Stimulated activated CD4-positive, alpha-beta T cell treated with anti-CD3 and anti-CD28 coated beads, Interleukin-15, amount 100 ng/mL, for 1 hour (primary cell): ENCODE data around the gene CYP21A2.
"Not testable (repeated sequence)": the region's sequence is repeated elsewhere in the genome, so short reads cannot be mapped to it uniquely, and the experiment has no call there.

Experiments used
- DNase-seq, 2 donors: peaks; one replicate each; pipeline ENCODE4 v3.0.0-alpha.2; 2020; ENCODE audit warnings: low read depth in 1 of 2, low spot score in 1 of 2

CYP21A2 gene

GRCh38 chr6:32029553-32029952, 8.7 kb upstream of the CYP21A2 start:
- DNase-seq = not testable (repeated sequence)

DNA sequence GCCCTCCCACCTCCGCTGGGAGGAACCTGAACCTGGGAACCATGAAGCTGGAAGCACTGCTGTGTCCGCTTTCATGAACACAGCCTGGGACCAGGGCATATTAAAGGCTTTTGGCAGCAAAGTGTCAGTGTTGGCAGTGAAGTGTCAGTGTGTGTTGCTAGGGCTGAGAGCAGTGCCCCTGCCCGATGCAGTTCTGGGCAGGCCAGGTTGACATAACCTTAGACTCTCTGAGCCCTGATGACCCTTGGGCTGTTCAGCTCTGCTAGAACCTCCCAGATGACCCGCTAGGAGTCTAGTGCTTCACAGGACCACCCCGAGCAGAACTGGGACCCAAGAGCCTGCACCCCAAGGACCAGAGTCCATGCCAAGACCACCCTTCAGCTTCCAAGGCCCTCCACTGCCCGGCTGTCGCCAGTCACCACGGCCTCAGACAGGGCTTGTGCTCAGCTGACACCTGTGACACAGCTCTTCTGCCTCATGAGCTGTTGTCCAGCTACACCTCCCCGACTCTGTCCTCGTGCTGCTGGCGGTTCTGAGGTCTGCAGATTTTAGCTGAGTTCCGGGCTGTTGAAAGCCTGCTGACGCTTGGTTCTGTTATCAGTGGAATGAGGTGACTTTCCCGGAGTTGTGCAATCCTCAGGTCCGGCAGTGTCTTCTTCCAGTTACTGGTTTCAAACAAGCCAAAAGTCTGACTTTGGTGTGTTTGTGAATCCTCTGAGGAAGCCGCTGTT, 2.8 kb upstream of the CYP21A2 start:
- DNase-seq = not testable (repeated sequence)

- DNase-seq = not testable (repeated sequence)
These were observed 1.1 kb upstream of the CYP21A2 start for GRCh38 chr6:32037136-32037535.

GRCh38 chr6:32038878-32039277, 663 bp downstream of the CYP21A2 start:
- not testable (repeated sequence) for DNase-seq

DNA sequence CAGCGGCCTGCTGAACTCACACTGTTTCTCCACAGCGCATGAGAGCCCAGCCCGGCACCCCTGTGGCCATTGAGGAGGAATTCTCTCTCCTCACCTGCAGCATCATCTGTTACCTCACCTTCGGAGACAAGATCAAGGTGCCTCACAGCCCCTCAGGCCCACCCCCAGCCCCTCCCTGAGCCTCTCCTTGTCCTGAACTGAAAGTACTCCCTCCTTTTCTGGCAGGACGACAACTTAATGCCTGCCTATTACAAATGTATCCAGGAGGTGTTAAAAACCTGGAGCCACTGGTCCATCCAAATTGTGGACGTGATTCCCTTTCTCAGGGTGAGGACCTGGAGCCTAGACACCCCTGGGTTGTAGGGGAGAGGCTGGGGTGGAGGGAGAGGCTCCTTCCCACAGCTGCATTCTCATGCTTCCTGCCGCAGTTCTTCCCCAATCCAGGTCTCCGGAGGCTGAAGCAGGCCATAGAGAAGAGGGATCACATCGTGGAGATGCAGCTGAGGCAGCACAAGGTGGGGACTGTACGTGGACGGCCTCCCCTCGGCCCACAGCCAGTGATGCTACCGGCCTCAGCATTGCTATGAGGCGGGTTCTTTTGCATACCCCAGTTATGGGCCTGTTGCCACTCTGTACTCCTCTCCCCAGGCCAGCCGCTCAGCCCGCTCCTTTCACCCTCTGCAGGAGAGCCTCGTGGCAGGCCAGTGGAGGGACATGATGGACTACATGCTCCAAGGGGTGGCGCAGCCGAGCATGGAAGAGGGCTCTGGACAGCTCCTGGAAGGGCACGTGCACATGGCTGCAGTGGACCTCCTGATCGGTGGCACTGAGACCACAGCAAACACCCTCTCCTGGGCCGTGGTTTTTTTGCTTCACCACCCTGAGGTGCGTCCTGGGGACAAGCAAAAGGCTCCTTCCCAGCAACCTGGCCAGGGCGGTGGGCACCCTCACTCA, 1.4 kb downstream of the CYP21A2 start:
- DNase-seq = not testable (repeated sequence)

DNA sequence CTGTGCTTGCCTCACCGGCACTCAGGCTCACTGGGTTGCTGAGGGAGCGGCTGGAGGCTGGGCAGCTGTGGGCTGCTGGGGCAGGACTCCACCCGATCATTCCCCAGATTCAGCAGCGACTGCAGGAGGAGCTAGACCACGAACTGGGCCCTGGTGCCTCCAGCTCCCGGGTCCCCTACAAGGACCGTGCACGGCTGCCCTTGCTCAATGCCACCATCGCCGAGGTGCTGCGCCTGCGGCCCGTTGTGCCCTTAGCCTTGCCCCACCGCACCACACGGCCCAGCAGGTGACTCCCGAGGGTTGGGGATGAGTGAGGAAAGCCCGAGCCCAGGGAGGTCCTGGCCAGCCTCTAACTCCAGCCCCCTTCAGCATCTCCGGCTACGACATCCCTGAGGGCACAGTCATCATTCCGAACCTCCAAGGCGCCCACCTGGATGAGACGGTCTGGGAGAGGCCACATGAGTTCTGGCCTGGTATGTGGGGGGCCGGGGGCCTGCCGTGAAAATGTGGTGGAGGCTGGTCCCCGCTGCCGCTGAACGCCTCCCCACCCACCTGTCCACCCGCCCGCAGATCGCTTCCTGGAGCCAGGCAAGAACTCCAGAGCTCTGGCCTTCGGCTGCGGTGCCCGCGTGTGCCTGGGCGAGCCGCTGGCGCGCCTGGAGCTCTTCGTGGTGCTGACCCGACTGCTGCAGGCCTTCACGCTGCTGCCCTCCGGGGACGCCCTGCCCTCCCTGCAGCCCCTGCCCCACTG, 2.3 kb downstream of the CYP21A2 start:
- DNase-seq = not testable (repeated sequence)

DNA sequence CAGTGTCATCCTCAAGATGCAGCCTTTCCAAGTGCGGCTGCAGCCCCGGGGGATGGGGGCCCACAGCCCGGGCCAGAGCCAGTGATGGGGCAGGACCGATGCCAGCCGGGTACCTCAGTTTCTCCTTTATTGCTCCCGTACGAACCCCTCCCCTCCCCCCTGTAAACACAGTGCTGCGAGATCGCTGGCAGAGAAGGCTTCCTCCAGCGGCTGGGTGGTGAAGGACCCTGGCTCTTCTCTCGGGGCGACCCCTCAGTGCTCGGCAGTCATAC, 2.8 kb downstream of the CYP21A2 start:
- DNase-seq = not testable (repeated sequence)

DNA sequence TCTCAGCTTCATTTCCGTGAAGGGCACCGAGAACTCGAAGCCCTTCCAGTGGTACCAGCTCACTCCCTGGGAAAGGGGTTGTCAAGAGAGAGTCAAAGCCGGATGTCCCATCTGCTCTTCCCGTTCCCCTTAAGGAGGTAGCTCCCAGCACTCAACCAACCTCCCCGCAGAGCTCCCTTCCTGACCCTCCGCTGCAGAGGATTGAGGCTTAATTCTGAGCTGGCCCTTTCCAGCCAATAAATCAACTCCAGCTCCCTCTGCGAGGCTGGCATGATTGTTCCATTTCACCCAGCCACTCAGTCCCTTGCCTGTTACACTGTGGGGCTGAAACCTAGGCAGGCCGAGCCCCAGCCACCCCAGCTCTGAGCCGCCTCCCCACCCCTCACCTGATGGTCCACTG, 3.2 kb downstream of the CYP21A2 start:
- DNase-seq = not testable (repeated sequence)

DNA sequence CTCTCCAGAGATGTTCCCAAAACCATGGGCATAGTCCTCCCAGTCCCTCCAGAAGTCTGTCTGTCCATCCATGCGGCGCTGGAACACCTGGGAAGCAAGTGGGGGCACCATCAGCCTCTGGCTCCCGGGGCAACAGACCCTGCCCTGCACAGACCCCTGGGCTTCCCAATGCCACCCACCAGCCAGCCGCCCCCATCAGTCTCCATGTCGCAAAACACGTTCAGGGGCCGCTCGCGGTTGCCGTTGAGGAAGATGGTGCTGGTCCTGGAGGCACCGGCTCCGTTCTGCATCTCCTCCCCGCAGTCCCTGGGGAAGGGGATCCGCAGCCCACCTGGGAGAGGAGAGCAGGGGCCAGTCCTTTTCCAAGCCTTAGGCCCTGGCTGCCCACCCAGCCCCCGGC, 4.1 kb downstream of the CYP21A2 start:
- DNase-seq = not testable (repeated sequence)

DNA sequence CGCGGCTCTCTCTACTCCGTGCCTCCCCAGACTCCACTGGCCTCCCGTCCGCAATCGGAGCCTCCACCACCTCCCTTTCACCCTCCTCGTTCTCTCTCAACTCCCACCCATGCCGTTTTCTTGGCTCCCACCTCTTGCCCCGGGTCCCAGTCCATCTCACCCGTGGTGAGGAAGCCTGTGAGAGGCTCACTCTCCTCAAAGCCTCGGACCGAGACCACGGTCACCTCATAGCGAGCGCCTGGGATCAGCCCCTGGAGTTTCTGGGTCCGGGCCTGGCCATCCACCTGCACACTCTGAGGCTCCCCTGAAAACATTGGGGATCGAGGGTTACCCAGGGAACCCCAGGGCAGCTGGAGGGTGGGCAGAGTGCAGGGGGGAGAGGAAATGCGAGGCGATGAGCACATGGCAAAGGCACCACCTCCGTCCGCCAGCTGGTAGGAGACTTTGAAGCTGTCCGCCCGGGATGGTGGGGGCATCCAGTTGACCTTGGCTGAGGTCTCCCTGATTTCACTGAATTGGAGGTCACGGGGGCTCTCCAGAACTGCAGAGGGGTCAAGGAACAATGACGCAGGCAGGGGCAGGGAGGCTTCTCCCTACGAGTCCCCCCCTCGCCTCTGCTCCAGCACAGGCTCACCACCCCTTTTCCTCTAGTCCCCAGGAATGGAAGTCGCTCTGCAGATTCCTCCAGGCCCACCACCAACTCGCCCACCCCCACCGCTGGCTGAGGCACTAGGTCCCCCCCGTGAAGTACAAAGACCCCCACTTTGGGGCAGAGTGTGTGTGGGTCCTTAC, 5.6 kb downstream of the CYP21A2 start:
- not testable (repeated sequence) for DNase-seq

GRCh38 chr6:32044916-32045315, 6.7 kb downstream of the CYP21A2 start:
- not testable (repeated sequence) for DNase-seq

DNA sequence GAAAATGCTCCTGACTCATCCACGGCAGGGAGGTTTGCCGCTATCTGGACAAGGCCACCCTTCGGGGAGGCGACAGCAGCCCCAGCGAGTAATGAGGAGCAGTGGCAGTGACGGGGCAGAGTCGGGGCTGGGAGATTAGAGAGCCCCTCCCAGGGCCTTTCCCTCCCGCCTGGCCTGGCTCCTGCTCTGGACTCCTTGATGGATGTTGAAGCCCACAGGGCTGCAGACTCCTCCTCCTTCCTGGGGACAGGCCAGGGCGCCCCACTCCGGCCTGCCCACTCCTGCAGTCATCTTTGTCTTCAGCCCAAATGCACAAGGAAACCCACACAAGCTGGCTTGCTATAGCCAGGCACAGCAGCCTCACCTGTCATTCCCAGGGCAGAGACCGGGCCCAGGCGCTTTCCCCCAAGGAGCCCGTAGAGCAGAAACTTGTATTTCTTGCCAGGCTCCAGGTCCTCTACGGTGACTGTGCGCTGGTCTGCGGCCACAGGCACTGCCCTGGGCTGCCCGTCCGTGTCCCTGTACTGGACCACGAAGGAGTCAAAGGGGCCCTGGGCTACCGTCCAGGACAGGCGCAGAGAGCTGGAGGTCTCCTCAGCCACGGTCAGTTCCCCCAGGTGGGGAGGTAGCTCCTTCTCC, 7.7 kb downstream of the CYP21A2 start:
- DNase-seq = no peak

- no peak for DNase-seq
These were observed 8.4 kb downstream of the CYP21A2 start for GRCh38 chr6:32046450-32047083.

DNA sequence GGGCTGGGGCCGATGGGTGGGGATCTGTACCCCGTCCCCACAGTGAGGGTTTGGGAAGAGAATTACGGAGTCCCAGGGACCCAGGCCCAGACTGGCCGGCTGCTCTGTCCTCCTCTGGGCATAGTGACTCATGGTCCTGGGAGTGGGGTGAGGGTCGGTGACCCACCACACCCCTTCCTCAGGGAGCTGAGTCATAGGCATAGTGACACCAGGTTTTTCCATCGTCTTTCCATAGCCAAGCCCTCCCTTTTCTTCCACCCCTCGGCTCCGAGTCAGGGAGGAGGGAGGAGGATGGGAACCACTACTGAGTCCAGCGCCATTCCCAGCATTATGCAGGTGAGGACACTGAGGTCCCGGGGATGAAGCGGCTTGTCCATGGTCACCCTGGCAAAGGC, 8.9 kb downstream of the CYP21A2 start:
- no peak for DNase-seq

GRCh38 chr6:32047539-32047854, 9.3 kb downstream of the CYP21A2 start:
- DNase-seq = no peak

- DNase-seq = peak; percentile 32 to 58
These were observed 9.9 kb downstream of the CYP21A2 start for GRCh38 chr6:32047855-32048766.

- DNase-seq = not testable (repeated sequence)
These were observed 10.9 kb downstream of the CYP21A2 start for GRCh38 chr6:32049149-32049548.

DNA sequence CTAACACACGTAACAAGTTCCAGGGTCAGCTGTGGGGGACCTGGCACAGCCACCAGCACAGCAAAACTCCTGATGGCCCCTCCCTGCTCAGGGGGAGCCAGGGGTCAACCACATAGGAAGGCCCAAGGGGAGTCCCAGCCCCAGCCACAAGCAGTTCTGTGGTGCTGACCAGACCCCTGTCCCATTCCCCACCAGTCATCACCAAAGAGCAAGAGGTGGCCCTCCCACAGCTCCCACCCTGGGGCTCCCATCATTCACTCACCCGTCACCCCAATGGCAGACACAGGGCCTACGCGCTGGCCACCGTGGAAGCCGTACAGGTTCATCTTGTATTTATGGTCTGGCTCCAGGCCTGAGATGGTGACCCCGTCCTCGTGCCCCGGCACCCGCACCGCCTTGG, 11.5 kb downstream of the CYP21A2 start:
- not testable (repeated sequence) for DNase-seq

DNA sequence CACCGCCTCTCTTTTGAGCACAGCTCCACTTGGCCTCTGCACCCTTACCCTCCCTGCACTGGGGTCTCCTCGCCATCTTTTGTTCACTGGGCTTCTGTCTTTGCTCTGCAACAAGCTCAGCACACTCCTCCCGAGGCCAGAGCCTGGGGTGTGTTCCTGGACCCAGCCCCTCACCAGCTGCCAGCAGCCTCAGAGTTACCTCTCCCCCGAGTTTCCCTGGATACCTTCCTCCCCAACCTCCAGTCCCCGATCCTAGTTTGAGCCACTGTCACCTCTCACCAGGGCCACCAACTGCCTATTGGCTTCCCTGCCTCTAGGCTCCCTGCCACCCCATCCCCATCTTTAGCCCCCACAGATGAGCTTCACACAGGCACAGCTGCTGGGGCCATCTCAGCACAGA, 12.3 kb downstream of the CYP21A2 start:
- DNase-seq = no peak
